K562 (cell line): ENCODE data around the gene ASIC3. TPM values are rescaled to one million over a fixed set of nuclear protein-coding genes. Genes with fewer than 3 reads are reported as not detected.
A peak's percentile ranks its signal among the peaks of the same experiment; 100 is the strongest.

Experiments used
- COPS2 ChIP-seq: fragments of 450-650 bp; conservative IDR thresholded peaks from 2 replicates; pipeline ENCODE4 v1.6.1; 2016; ENCODE audit warnings: mild to moderate bottlenecking, moderate library complexity
- CREB1 ChIP-seq, 2 experiments: sonication (generic) in 1 of 2; formaldehyde crosslinking in 1 of 2; IDR thresholded peaks; 2 replicates each; pipeline versions ENCODE4 v1.6.1 to v1.8.0; 2012 to 2022; ENCODE audit warnings: inconsistent platforms in 1 of 2, mild to moderate bottlenecking in 1 of 2, missing genetic modification reagents in 1 of 2, moderate library complexity in 1 of 2
- CXXC5 ChIP-seq: fragments of 250-450 bp; sonication (Bioruptor Pico); IDR thresholded peaks from 2 replicates; pipeline ENCODE4 v1.8.0; 2022; ENCODE audit warnings: inconsistent platforms, mild to moderate bottlenecking, moderate library complexity
- ERF ChIP-seq: fragments of 450-650 bp; formaldehyde crosslinking; IDR thresholded peaks from 2 replicates; pipeline ENCODE4 v1.4.0; 2020; ENCODE audit warnings: mild to moderate bottlenecking, mixed read lengths
- EWSR1 ChIP-seq: fragments of 450-650 bp; IDR thresholded peaks from 2 replicates; pipeline ENCODE4 v1.6.1; 2018; ENCODE audit warnings: borderline replicate concordance, mild to moderate bottlenecking, low read depth, moderate library complexity; ENCODE audit not compliant: partially characterized antibody
- GATAD2B ChIP-seq: fragments of 450-650 bp; IDR thresholded peaks from 2 replicates; pipeline ENCODE4 v1.6.1; 2017; ENCODE audit warnings: mild to moderate bottlenecking, borderline replicate concordance
- ILF3 ChIP-seq: fragments of 450-650 bp; IDR thresholded peaks from 2 replicates; pipeline ENCODE4 v1.6.1; 2018; ENCODE audit warnings: antibody characterized with exemption, mild to moderate bottlenecking, moderate library complexity, borderline replicate concordance
- MCM7 ChIP-seq, 2 experiments: fragments of 450-650 bp; IDR thresholded peaks; 2 replicates each; pipeline ENCODE4 v1.6.1; 2016 to 2018
- NFIC ChIP-seq: fragments of 450-650 bp; IDR thresholded peaks from 2 replicates; pipeline ENCODE4 v1.6.1; 2017; ENCODE audit warnings: mild to moderate bottlenecking, inconsistent platforms
- NFYB ChIP-seq: IDR thresholded peaks from 2 replicates; pipeline ENCODE4 v1.6.1; 2011; ENCODE audit warnings: mild to moderate bottlenecking, moderate library complexity; ENCODE audit not compliant: insufficient read length; ENCODE audit errors: extremely low read depth
- PML ChIP-seq: IDR thresholded peaks from 2 replicates; pipeline ENCODE4 v1.6.1; 2012; ENCODE audit warnings: low read length, inconsistent platforms
- POU5F1 ChIP-seq: fragments of 150-350 bp; IDR thresholded peaks from 2 replicates; pipeline ENCODE4 v1.6.1; 2014; ENCODE audit warnings: borderline replicate concordance, low read length, low read depth, mild to moderate bottlenecking; ENCODE audit not compliant: partially characterized antibody
- PRMT5 ChIP-seq: sonication (generic); formaldehyde crosslinking; IDR thresholded peaks from 2 replicates; pipeline ENCODE4 v1.5.0; 2020; ENCODE audit warnings: missing genetic modification reagents
- PURB ChIP-seq: sonication (generic); formaldehyde crosslinking; IDR thresholded peaks from 2 replicates; pipeline ENCODE4 v1.9.0; 2021; ENCODE audit warnings: low read depth, mild to moderate bottlenecking, missing genetic modification reagents
- RBM17 ChIP-seq: fragments of 200-400 bp; formaldehyde crosslinking; IDR thresholded peaks from 2 replicates; pipeline ENCODE4 v1.6.1; 2017; ENCODE audit warnings: low read depth, mild to moderate bottlenecking, low read length, borderline replicate concordance
- SIN3A ChIP-seq, 2 experiments: fragments of 150-350 bp in 1 of 2; IDR thresholded peaks; 2 replicates each; pipeline ENCODE4 v1.6.1; 2011 to 2016; ENCODE audit warnings: borderline replicate concordance in 2 of 2, low read depth in 2 of 2, low read length in 2 of 2, mild to moderate bottlenecking in 2 of 2, moderate library complexity in 2 of 2; ENCODE audit not compliant: control insufficient read depth in 1 of 2
- SMARCA4 ChIP-seq: fragments of 450-650 bp; IDR thresholded peaks from 2 replicates; pipeline ENCODE4 v1.6.1; 2016
- SMC3 ChIP-seq: conservative IDR thresholded peaks from 2 replicates; pipeline ENCODE4 v1.6.1; 2011; ENCODE audit warnings: low read depth, low read length, improper control_type of control experiment; ENCODE audit not compliant: insufficient read depth
- STAG1 ChIP-seq: sonication (generic); formaldehyde crosslinking; IDR thresholded peaks from 2 replicates; pipeline ENCODE4 v1.5.0; 2020; ENCODE audit warnings: missing genetic modification reagents, borderline replicate concordance
- ZFP36 ChIP-seq: fragments of 150-350 bp; IDR thresholded peaks from 2 replicates; pipeline ENCODE4 v1.6.1; 2018; ENCODE audit warnings: low read length, low read depth; ENCODE audit not compliant: partially characterized antibody
- ZNF263 ChIP-seq: sonication (generic); formaldehyde crosslinking; IDR thresholded peaks from 2 replicates; pipeline ENCODE4 v1.8.0; 2022; ENCODE audit warnings: mild to moderate bottlenecking, missing genetic modification reagents, borderline replicate concordance
- polyA plus RNA-seq, 8 experiments: library from polyadenylated mRNA; depleted of rRNA in 4 of 8; stranded (reverse) in 5 of 8; unstranded in 3 of 8; fragments of >200 nt; fragmentation: Nextera tagmentation in 2 of 8; fragmentation: Illumina TruSeq in 1 of 8; extraction: Ambion mirVana in 2 of 8; extraction: Trizol in 1 of 8; gene quantifications; 2 replicates each; pipeline versions ENCODE4 v1.2.1 to v1.2.3, GENCODE V29; 2011 to 2014; ENCODE audit warnings: inconsistent platforms in 1 of 8, missing spikeins in 1 of 8
- total RNA-seq, 7 experiments: library from RNA; depleted of rRNA in 6 of 7; stranded (reverse); fragments of >200 nt in 6 of 7; fragmentation: Illumina TruSeq in 2 of 7; extraction: Trizol in 2 of 7; gene quantifications; 2 replicates each; pipeline versions ENCODE4 v1.2.1 to v1.2.3, GENCODE V29; 2011 to 2021; ENCODE audit warnings: low replicate concordance in 1 of 7
- TF ChIP-seq, protein P1 (sequence below): sonication (generic); formaldehyde crosslinking; IDR thresholded peaks from 2 replicates; pipeline ENCODE4 v1.8.0; 2022; ENCODE audit warnings: mild to moderate bottlenecking, missing genetic modification reagents, borderline replicate concordance
- TF ChIP-seq, protein P2 (sequence below): sonication (generic); formaldehyde crosslinking; IDR thresholded peaks from 2 replicates; pipeline ENCODE4 v1.8.1; 2023; ENCODE audit warnings: mild to moderate bottlenecking, missing genetic modification reagents, moderate library complexity
- TF ChIP-seq, protein P3 (sequence below): fragments of 250-450 bp; sonication (Bioruptor Pico); IDR thresholded peaks from 2 replicates; pipeline ENCODE4 v1.9.0; 2021; ENCODE audit warnings: mild to moderate bottlenecking

The ASIC3 gene
- total and polyA plus RNA-seq, 9 of the 15 experiments (the other 6 are each of a cell fraction or from before 2014, with no cell fraction given), result 0.11 to 5.0 (median 0.87) TPM

DNA sequence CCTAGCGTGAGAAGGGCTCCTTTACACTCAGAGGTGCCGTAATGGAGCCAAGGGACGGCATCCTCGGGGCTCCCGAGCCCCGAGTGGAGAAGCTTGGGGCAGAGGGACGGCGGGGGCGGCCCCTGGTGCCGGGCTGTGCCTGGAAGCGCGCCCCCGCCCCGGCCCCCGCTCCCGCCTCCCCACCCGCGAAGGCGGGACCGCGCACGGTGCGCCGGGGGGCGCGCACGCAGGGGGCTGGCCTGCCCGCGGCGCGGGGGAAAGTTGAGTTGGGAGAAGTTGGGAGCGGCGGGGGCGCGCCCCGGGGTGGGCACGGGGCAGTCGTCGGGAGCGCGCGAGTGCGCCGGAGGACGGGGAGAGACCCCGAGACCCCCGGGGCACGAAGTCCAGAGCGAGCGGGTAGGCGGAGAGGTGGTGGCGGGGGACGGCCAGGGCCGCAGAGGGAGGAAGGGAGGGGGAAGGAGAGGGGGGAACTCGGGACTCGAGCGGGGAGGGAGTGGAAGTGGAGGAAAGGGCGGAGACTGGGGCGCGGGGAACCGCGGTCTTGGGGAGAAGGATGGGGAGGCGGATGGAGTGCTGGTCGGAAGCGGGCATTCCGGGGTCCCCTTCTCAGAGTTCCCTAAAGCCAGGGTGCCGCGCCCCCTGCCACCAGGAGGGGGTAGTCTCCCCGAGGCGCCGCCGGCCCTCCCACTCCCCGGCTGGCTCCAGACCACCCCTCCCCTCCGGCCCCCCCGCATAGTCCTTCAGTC is 11.2 kb downstream of the ASIC3 start, which contains the start of gene SLC4A2 (continued):
- TF ChIP-seq NFIC (peak; percentile 36), CREB1 (IDR thresholded peaks at IDR 0.05) (0 out of 2 replicates have a peak, but pooled peaks have one; percentile 30), CREB1 (CRISPR knock-in tag; IDR thresholded peaks at IDR 0.05) (no peak), SMARCA4 (no peak), GATAD2B (no peak), CXXC5 (peak; percentile 75), POU5F1 (no peak), COPS2 (no peak), ZNF263 (CRISPR knock-in tag) (peak; percentile 51; the same call in 1 of the 2 replicates), PRMT5 (no peak), RBM17 (no peak), ERF (CRISPR knock-in tag) (0 out of 2 replicates have a peak, but pooled peaks have one; percentile 6), EWSR1 (no peak), NFYB (no peak), PURB (CRISPR knock-in tag) (no peak), STAG1 (no peak), SIN3A (IDR thresholded peaks at IDR 0.05; ENCODE audit: borderline replicate concordance in 2 of 2, control insufficient read depth in 1 of 2, low read depth in 2 of 2, low read length in 2 of 2) (peak; percentile 42 to 53; a peak in 1 of 4 replicates), MCM7 (IDR thresholded peaks at IDR 0.05) (no peak), ILF3 (no peak), SMC3 (peak; percentile 34; the same call in 1 of the 2 replicates), PML (peak; percentile 60; the same call in 1 of the 2 replicates), ZFP36 (no peak)
- TF ChIP-seq, protein P1, sequence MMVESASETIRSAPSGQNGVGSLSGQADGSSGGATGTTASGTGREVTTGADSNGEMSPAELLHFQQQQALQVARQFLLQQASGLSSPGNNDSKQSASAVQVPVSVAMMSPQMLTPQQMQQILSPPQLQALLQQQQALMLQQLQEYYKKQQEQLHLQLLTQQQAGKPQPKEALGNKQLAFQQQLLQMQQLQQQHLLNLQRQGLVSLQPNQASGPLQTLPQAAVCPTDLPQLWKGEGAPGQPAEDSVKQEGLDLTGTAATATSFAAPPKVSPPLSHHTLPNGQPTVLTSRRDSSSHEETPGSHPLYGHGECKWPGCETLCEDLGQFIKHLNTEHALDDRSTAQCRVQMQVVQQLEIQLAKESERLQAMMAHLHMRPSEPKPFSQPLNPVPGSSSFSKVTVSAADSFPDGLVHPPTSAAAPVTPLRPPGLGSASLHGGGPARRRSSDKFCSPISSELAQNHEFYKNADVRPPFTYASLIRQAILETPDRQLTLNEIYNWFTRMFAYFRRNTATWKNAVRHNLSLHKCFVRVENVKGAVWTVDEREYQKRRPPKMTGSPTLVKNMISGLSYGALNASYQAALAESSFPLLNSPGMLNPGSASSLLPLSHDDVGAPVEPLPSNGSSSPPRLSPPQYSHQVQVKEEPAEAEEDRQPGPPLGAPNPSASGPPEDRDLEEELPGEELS, result no peak
- TF ChIP-seq, protein P2, sequence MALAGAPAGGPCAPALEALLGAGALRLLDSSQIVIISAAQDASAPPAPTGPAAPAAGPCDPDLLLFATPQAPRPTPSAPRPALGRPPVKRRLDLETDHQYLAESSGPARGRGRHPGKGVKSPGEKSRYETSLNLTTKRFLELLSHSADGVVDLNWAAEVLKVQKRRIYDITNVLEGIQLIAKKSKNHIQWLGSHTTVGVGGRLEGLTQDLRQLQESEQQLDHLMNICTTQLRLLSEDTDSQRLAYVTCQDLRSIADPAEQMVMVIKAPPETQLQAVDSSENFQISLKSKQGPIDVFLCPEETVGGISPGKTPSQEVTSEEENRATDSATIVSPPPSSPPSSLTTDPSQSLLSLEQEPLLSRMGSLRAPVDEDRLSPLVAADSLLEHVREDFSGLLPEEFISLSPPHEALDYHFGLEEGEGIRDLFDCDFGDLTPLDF, result no peak
- TF ChIP-seq, protein P3, sequence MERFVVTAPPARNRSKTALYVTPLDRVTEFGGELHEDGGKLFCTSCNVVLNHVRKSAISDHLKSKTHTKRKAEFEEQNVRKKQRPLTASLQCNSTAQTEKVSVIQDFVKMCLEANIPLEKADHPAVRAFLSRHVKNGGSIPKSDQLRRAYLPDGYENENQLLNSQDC (CRISPR knock-in tag), result no peak
